ENCODE measurements around the gene MAN1B1.
"Not testable (repeated sequence)": the region's sequence is repeated elsewhere in the genome, so short reads cannot be mapped to it uniquely, and the experiment has no call there.

Gene MAN1B1

DNA sequence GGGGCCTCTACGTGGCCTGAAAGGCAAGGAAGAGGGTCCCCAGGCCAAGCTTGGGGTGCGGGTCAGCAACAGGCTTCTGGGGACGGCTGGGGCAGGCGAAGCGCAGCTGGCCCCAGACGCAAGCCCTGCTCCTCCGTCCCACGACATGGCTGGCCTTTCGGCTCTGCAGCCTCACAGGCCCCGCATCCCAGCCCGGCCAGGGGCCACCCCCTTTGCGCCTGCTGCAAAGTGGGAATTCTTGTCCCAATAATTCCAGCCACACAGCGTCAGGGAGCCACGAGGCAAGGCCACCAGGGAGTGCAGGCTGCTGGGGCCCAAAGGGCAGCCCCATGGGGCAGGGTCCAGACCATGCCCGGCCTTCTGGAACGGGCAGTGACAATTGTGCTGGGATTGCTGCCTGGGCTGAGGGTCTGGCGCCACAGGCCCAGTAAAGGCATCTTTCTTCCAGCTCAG lies 31.8 kb upstream of the MAN1B1 start:
- TF ChIP-seq, protein P1, sequence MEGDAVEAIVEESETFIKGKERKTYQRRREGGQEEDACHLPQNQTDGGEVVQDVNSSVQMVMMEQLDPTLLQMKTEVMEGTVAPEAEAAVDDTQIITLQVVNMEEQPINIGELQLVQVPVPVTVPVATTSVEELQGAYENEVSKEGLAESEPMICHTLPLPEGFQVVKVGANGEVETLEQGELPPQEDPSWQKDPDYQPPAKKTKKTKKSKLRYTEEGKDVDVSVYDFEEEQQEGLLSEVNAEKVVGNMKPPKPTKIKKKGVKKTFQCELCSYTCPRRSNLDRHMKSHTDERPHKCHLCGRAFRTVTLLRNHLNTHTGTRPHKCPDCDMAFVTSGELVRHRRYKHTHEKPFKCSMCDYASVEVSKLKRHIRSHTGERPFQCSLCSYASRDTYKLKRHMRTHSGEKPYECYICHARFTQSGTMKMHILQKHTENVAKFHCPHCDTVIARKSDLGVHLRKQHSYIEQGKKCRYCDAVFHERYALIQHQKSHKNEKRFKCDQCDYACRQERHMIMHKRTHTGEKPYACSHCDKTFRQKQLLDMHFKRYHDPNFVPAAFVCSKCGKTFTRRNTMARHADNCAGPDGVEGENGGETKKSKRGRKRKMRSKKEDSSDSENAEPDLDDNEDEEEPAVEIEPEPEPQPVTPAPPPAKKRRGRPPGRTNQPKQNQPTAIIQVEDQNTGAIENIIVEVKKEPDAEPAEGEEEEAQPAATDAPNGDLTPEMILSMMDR (IDR thresholded peaks at IDR 0.05; ENCODE audit: low read depth, low read length): no peak
- no peak overlapping the region for H3K4me3 ChIP-seq (ENCODE audit: low read depth, low read length)

DNA sequence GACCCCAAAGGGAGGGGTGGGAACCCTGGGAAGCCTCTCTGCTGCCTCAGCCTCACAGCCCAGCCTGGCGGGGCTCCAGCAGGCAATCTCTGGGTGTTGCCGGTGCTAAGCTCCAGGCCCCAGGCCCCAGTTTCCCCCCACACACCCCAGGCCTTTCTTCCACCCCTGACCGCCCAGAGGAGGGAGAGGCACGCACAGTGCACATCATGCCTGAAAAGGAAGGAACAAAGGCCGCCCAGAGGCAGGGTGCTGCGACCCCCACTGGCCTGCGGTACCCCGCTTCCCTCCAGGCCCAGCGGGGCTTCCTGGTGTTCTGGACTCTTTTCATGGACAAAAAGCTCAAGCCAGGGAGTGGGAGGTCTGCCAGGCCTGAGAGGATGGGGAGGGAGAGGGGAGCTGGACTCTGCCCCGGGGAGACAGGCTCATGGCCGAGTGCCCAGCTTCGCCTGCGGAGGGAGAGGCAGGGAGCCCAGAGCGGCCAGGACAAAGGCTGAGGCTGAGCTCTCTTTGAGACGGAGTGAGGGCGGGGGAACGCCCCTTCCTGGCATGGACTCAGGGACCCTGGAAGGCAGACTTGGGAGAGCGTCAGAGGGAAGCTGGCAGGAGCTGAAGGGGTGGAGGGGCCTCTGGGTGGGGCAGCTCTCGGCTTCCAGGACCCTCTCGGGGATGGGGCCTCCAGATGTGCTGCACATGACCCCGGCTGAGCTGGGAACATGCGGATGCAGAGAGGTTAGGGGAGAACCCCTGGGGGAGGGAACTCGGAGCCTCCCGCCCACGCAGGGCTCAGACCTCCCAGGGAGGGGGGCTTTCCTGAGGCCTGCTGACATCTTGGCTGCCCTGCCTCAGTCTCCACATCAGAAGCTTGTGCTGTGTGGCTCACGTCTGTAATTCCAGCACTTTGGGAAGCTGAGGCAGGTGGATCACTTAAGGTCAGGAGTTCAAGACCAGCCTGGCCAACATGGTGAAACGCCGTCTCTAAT lies 31.1 kb upstream of the MAN1B1 start:
- H3K4me3 ChIP-seq (ENCODE audit: low read depth, low read length): no peak overlapping the region
- TF ChIP-seq, protein P1 (IDR thresholded peaks at IDR 0.05; ENCODE audit: low read depth, low read length): no peak

DNA sequence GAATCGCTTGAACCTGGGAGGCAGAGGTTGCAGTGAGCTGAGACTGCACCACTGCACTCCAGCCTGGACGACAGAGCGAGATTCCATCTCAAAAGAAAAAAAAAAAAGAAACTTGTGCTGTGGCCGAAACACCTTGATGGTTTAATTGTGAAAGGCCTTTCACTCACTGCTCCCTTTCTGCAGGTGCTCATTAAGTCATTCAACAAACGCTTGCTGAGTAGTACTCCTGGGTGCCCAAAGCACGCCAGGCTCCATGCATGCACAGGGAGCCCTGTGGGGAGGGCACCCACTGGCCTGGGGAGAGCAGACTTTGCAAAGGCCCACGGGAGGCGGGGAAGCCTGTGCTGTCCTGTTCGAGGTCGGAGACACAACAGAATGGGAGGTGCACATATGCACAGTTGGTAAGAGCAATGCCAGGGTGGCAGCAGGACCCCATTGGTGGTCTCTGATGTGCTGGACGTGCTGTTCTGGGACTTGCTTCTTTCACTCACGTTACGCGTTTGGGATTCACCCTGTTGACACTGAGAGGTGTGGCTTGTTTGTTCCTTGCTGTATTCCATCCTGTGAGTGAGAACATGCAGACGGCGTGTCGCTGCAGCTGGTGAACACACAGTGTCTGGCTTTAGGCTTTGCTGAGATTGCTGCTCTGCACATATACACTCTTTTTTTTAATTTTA lies 29.9 kb upstream of the MAN1B1 start:
- TF ChIP-seq, protein P1 (IDR thresholded peaks at IDR 0.05; ENCODE audit: low read depth, low read length): no peak

DNA sequence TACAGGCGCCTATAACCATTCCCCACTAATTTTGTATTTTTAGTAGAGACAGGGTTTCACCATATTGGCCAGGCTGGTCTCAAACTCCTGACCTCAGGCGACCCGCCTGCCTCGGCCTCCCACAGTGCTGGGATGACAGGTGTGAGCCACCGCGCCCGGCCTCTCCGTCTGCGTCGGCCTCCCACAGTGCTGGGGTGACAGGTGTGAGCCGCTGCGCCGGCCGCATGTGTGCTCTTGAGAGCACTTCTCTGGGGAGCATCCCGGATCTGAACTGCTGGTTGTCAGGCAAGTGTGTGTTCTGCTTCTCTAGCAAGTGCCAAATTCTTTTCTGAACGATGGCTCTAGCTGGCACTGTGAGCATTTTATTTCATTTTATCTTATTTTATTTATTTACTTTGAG lies 29.2 kb upstream of the MAN1B1 start:
- TF ChIP-seq, protein P1 (IDR thresholded peaks at IDR 0.05; ENCODE audit: low read depth, low read length): no peak
- H3K4me3 ChIP-seq (ENCODE audit: low read depth, low read length): no peak overlapping the region

More for the DNA sequence above, 29.9 kb upstream of the MAN1B1 start:
- H3K4me3 ChIP-seq (ENCODE audit: low read depth, low read length): no peak overlapping the region

DNA sequence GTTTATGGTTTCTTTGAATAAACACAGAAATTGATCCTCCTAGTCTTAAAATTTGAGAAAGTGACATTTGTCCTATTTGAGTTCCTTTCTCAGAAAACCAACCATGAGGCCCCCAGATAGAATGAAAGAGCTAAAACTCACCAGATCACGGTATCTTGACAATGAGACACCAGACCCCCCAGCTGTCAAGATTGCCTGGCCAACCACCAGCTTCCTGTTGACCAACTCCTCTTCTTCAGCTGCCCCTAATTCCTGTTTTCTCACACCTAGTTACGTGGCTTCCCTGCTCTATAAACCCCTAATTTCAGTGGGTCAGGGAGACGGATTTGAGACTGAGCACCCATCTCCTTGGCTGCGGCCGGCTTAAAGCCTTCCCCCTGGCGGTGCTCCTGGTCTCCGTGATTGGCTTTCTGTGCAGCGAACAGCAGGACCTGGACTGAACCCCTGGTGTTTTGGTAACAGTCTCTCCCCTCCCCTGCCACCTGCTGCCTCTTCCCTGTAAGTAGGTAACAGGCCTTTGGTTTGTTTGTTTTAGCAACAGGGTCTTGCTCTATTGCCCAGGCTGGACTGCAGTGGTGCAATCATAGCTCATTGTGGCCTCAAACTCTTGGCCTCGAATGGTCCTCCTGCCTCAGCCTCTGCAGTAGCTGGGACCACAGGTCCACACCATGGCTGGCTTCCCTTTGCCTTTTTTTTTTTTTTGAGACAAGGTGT lies 28.1 kb upstream of the MAN1B1 start:
- TF ChIP-seq, protein P1 (IDR thresholded peaks at IDR 0.05; ENCODE audit: low read depth, low read length): no peak
- no peak overlapping the region for H3K4me3 ChIP-seq (ENCODE audit: low read depth, low read length)

DNA sequence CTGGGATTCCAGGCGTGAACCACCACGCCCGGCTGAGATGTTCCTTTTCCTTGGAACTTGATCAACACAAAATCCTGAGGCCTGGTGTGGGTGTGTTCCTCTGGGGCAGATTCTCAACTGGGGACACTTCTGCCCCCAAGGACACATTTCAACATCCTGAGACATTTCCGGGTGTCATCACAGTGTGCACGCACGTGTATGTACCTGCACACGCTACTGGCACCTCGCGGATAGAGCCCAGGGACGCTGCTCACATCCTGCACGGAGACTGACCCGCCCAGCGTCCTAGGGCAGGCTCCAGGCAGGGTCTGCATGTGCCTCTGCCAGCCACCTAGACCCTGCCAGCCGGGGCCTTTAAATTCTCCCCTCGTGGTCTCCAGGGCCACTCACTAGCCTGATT lies 24.4 kb upstream of the MAN1B1 start:
- no peak overlapping the region for H3K4me3 ChIP-seq (ENCODE audit: low read depth, low read length)
- TF ChIP-seq, protein P1 (IDR thresholded peaks at IDR 0.05; ENCODE audit: low read depth, low read length): no peak

DNA sequence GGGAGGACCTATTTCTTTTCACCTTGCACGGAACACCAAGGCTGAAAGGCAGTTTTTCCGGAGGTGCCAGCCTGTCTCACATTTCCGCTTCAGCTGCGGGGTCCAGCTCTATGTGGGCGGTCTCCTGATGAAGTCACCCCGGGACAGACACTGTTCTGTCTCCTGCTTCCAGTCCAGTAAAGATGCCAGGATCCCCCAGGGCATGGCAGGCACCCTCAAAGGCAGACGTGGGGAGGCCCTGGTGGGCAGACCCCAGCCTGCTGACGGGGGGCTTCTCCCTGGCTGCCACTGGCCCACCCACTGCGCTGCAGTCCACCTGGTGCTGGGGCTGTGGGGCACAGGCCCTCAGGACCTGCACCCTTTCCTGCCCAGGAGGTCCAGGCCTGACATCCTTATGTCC lies 24.0 kb upstream of the MAN1B1 start:
- H3K4me3 ChIP-seq (ENCODE audit: low read depth, low read length): not testable (repeated sequence)

All from WI38 (cell line).